HepG2 (cell line): ENCODE measurements around the gene UBE2O. TPM values are rescaled to one million over a fixed set of nuclear protein-coding genes. Genes with fewer than 3 reads are reported as not detected.

Experiments used
- FOXA3 ChIP-seq: IDR thresholded peaks from 2 replicates; pipeline ENCODE4 v1.6.1; 2016; ENCODE audit warnings: missing genetic modification reagents, missing compliant biosample characterization
- GATAD2A ChIP-seq: IDR thresholded peaks from 2 replicates; pipeline ENCODE4 v1.6.1; 2016
- HMG20A ChIP-seq: IDR thresholded peaks from 2 replicates; pipeline ENCODE4 v1.6.1; 2016; ENCODE audit warnings: borderline replicate concordance
- MYC ChIP-seq: sonication (generic); formaldehyde crosslinking; IDR thresholded peaks from 2 replicates; pipeline ENCODE4 v1.9.0; 2021; ENCODE audit warnings: missing genetic modification reagents, borderline replicate concordance
- RFX5 ChIP-seq: IDR thresholded peaks from 2 replicates; pipeline ENCODE4 v1.6.1; 2011; ENCODE audit warnings: low read depth, low read length, improper control_type of control experiment
- TCF12 ChIP-seq, 2 experiments: fragments of 450-650 bp in 1 of 2; sonication (generic) in 1 of 2; formaldehyde crosslinking in 1 of 2; IDR thresholded peaks; 2 replicates each; pipeline versions ENCODE4 v1.6.1 to v1.8.0; 2017 to 2022; ENCODE audit warnings: antibody characterized with exemption in 1 of 2, mild to moderate bottlenecking in 1 of 2, missing genetic modification reagents in 1 of 2, moderate library complexity in 1 of 2
- ZNF136 ChIP-seq: sonication (generic); formaldehyde crosslinking; IDR thresholded peaks from 2 replicates; pipeline ENCODE4 v1.8.1; 2022; ENCODE audit warnings: low read depth, mild to moderate bottlenecking, moderate library complexity, missing genetic modification reagents
- ZNF607 ChIP-seq: sonication (generic); formaldehyde crosslinking; IDR thresholded peaks from 2 replicates; pipeline ENCODE4 v1.5.1; 2020; ENCODE audit warnings: missing genetic modification reagents, mild to moderate bottlenecking, borderline replicate concordance
- ZNF790 ChIP-seq: sonication (generic); formaldehyde crosslinking; IDR thresholded peaks from 2 replicates; pipeline ENCODE4 v1.8.0; 2022; ENCODE audit warnings: missing genetic modification reagents, mild to moderate bottlenecking, borderline replicate concordance
- polyA plus RNA-seq, 8 experiments: library from polyadenylated mRNA; depleted of rRNA in 3 of 8; stranded (reverse) in 7 of 8; unstranded in 1 of 8; fragments of >200 nt; fragmentation: Illumina TruSeq in 4 of 8; extraction: Trizol in 4 of 8; gene quantifications; 2 replicates each; pipeline versions ENCODE4 v1.2.1 to v1.2.3, GENCODE V29; 2011 to 2016; ENCODE audit warnings: low read depth in 4 of 8, missing spikeins in 1 of 8, mixed read lengths in 1 of 8; ENCODE audit not compliant: insufficient read depth in 1 of 8
- total RNA-seq, 5 experiments: library from RNA; depleted of rRNA; stranded (reverse); fragments of >200 nt; fragmentation: Illumina TruSeq; extraction: Trizol; gene quantifications; 2 replicates each; pipeline ENCODE4 v1.2.3, GENCODE V29; 2016; ENCODE audit warnings: low read depth in 1 of 5
- TF ChIP-seq, protein P1 (sequence below): sonication (generic); formaldehyde crosslinking; IDR thresholded peaks from 2 replicates; pipeline ENCODE4 v1.4.0; 2020; ENCODE audit warnings: mild to moderate bottlenecking, missing genetic modification reagents
- TF ChIP-seq, protein P2 (sequence below): sonication (generic); formaldehyde crosslinking; IDR thresholded peaks from 2 replicates; pipeline ENCODE4 v1.9.0; 2021; ENCODE audit warnings: mild to moderate bottlenecking, missing genetic modification reagents

UBE2O gene
- total and polyA plus RNA-seq, 2 of the 13 experiments (the other 11 are each of a cell fraction or from before 2014, with no cell fraction given): 21.5 to 23.5 TPM

DNA sequence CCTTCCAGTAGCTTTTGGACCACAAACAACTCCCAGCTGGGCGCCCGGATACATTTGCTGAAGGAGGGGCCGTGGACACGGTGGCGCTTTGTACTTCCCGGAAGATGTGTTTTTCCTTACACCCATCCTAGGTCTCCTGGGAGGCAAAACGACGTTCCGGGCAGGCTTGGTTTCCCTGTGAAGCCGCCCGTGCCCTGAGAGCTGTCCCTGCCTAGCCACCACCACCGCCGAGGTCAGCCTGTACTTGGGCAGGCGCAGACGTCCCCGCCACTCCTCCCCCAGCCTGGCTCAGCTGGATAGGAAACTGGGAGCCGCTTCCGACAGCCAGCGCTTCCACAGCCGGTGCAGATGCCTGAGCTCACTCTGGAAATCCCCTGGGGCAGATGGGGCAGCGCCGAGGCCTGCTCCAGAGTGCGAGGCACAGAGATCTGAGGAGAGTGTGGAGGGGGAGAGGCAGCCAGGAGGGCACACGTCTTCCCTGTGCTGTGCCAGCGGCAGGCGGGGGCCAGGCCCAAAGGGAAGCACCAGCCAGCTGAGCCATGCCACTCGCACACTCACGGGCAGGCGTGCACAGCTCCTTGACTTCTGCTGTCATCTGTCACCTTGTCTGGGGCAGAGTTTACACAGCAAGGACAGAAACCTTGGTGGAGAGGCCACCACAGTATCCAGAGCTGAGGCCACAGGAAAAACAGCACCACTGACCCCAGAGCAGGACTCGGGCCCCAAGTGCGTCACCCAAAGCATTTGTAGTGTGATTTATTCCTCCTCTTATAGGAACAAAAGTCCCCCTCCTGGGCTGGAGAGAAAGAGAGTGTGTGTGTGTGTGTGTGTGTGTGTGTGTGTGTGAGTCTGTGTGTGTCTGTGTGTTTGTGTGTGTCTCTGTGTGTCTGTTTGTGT, 45.3 kb upstream of the UBE2O start (continued):
- TF ChIP-seq, protein P1, sequence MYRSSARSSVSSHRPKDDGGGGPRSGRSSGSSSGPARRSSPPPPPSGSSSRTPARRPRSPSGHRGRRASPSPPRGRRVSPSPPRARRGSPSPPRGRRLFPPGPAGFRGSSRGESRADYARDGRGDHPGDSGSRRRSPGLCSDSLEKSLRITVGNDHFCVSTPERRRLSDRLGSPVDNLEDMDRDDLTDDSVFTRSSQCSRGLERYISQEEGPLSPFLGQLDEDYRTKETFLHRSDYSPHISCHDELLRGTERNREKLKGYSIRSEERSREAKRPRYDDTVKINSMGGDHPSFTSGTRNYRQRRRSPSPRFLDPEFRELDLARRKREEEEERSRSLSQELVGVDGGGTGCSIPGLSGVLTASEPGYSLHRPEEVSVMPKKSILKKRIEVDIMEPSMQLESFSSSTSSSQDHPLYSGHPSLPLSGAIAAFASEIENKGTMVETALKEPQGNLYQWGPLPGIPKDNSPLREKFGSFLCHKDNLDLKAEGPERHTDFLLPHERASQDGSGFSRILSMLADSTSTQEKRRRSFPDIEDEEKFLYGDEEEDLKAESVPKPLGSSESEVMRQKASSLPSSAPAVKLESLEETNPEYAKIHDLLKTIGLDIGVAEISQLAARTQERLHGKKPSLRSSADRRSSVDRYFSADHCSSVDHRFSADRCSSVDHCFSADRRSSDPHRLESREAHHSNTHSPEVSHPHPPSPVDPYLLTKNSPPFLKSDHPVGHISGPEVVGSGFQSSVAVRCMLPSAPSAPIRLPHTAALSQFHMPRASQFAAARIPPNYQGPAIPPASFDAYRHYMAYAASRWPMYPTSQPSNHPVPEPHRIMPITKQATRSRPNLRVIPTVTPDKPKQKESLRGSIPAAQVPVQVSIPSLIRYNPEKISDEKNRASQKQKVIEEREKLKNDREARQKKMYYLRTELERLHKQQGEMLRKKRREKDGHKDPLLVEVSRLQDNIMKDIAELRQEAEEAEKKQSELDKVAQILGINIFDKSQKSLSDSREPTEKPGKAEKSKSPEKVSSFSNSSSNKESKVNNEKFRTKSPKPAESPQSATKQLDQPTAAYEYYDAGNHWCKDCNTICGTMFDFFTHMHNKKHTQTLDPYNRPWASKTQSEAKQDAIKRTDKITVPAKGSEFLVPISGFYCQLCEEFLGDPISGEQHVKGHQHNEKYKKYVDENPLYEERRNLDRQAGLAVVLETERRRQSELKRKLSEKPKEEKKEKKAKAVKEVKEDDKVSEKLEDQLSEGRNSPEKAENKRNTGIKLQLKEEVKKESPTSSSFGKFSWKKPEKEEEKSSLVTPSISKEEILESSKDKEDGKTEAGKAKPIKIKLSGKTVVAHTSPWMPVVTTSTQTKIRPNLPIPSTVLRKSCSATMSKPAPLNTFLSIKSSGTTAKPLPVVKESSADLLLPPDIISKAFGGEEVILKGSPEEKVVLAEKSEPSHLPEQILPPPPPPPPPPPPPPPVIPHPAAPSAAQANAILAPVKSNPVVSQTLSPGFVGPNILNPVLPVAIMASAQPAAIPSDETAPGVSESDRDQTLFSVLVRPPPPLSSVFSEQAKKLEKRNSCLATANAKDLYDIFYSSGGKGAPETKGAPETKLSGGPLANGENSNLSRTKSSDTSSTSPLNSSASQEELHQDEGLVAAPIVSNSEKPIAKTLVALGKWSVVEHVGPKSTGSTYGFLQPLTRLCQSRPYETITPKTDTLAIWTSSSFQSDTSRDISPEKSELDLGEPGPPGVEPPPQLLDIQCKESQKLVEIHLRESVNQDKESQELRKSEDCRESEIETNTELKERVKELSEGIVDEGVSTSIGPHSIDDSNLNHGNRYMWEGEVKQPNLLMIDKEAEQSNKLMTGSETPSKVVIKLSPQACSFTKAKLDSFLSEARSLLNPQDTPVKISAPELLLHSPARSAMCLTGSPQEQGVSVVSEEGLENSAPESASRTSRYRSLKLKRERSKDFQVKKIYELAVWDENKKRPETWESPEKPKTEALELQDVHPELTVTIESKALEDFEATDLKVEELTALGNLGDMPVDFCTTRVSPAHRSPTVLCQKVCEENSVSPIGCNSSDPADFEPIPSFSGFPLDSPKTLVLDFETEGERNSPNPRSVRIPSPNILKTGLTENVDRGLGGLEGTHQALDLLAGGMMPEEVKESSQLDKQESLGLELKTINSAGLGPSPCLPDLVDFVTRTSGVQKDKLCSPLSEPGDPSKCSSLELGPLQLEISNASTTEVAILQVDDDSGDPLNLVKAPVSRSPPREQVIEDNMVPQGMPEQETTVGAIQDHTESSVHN (CRISPR knock-in tag): 0 out of 2 replicates have a peak, but pooled peaks have one; percentile 59
- TF ChIP-seq FOXA3 (CRISPR knock-in tag) (peak; percentile 53; the same call in 1 of the 2 replicates), TCF12 (IDR thresholded peaks at IDR 0.05) (no peak), TCF12 (CRISPR knock-in tag; IDR thresholded peaks at IDR 0.05) (0 out of 2 replicates have a peak, but pooled peaks have one; percentile 47), ZNF607 (CRISPR knock-in tag) (peak; percentile 57; the same call in 1 of the 2 replicates), MYC (CRISPR knock-in tag) (peak; percentile 81; the same call in 1 of the 2 replicates), ZNF136 (CRISPR knock-in tag) (no peak), ZNF790 (CRISPR knock-in tag) (no peak; the same call in 1 of the 2 replicates), HMG20A (0 out of 2 replicates have a peak, but pooled peaks have one; percentile 36), GATAD2A (CRISPR knock-in tag) (peak; percentile 39; the same call in 1 of the 2 replicates), RFX5 (no peak)
- TF ChIP-seq, protein P2, sequence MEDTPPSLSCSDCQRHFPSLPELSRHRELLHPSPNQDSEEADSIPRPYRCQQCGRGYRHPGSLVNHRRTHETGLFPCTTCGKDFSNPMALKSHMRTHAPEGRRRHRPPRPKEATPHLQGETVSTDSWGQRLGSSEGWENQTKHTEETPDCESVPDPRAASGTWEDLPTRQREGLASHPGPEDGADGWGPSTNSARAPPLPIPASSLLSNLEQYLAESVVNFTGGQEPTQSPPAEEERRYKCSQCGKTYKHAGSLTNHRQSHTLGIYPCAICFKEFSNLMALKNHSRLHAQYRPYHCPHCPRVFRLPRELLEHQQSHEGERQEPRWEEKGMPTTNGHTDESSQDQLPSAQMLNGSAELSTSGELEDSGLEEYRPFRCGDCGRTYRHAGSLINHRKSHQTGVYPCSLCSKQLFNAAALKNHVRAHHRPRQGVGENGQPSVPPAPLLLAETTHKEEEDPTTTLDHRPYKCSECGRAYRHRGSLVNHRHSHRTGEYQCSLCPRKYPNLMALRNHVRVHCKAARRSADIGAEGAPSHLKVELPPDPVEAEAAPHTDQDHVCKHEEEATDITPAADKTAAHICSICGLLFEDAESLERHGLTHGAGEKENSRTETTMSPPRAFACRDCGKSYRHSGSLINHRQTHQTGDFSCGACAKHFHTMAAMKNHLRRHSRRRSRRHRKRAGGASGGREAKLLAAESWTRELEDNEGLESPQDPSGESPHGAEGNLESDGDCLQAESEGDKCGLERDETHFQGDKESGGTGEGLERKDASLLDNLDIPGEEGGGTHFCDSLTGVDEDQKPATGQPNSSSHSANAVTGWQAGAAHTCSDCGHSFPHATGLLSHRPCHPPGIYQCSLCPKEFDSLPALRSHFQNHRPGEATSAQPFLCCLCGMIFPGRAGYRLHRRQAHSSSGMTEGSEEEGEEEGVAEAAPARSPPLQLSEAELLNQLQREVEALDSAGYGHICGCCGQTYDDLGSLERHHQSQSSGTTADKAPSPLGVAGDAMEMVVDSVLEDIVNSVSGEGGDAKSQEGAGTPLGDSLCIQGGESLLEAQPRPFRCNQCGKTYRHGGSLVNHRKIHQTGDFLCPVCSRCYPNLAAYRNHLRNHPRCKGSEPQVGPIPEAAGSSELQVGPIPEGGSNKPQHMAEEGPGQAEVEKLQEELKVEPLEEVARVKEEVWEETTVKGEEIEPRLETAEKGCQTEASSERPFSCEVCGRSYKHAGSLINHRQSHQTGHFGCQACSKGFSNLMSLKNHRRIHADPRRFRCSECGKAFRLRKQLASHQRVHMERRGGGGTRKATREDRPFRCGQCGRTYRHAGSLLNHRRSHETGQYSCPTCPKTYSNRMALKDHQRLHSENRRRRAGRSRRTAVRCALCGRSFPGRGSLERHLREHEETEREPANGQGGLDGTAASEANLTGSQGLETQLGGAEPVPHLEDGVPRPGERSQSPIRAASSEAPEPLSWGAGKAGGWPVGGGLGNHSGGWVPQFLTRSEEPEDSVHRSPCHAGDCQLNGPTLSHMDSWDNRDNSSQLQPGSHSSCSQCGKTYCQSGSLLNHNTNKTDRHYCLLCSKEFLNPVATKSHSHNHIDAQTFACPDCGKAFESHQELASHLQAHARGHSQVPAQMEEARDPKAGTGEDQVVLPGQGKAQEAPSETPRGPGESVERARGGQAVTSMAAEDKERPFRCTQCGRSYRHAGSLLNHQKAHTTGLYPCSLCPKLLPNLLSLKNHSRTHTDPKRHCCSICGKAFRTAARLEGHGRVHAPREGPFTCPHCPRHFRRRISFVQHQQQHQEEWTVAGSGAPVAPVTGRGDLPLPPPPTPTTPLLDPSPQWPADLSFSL: peak; percentile 97
